Measurements from ENCODE around the gene SMARCD2.
"Not testable (repeated sequence)": the region's sequence is repeated elsewhere in the genome, so short reads cannot be mapped to it uniquely, and the experiment has no call there.

SMARCD2 gene

GRCh38 chr17:63870292-63870665 is 27.8 kb upstream of the SMARCD2 start:
- peaks cover 40% of the 10 kb centered on the region for H3K27me3 Mint-ChIP-seq
- not testable (repeated sequence) for H3K4me1 Mint-ChIP-seq, H3K27ac Mint-ChIP-seq, H3K9me3 Mint-ChIP-seq, H3K36me3 Mint-ChIP-seq, H3K4me3 Mint-ChIP-seq, DNase-seq
- CTCF ChIA-PET, result interaction anchor here (1.3 kb wide), 1 partner anchor 13 kb away, joined by 4 read pairs; no protein-coding TSS in a partner anchor

GRCh38 chr17:63869491-63870291 is 27.2 kb upstream of the SMARCD2 start:
- not testable (repeated sequence) for H3K4me1 Mint-ChIP-seq, H3K27ac Mint-ChIP-seq, H3K9me3 Mint-ChIP-seq, DNase-seq, H3K36me3 Mint-ChIP-seq, H3K4me3 Mint-ChIP-seq
- peaks cover 34% of the 10 kb centered on the region for H3K27me3 Mint-ChIP-seq
- CTCF ChIA-PET, result interaction anchor here (1.3 kb wide), 1 partner anchor 13 kb away, joined by 4 read pairs; no protein-coding TSS in a partner anchor

GRCh38 chr17:63866625-63867024 is 24.1 kb upstream of the SMARCD2 start:
- peaks cover 41% of the 10 kb centered on the region for H3K27me3 Mint-ChIP-seq
- not testable (repeated sequence) for H3K4me3 Mint-ChIP-seq, H3K9me3 Mint-ChIP-seq, H3K27ac Mint-ChIP-seq, H3K36me3 Mint-ChIP-seq, DNase-seq, H3K4me1 Mint-ChIP-seq
- CTCF ChIA-PET, result interaction anchor here (0.7 to 2.9 kb wide), 13 partner anchors 10 to 441 kb away, joined by 3 to 18 read pairs (median 4); no protein-coding TSS in a partner anchor

- no peaks in the 10 kb centered on the region for H3K36me3 Mint-ChIP-seq
- H3K4me1 Mint-ChIP-seq, result no peaks in the 10 kb centered on the region
- DNase-seq, result no peak
- peaks cover 68% of the 10 kb centered on the region for H3K27me3 Mint-ChIP-seq
- no peaks in the 10 kb centered on the region for H3K9me3 Mint-ChIP-seq
- H3K4me3 Mint-ChIP-seq, result no peak overlapping the region
- CTCF ChIA-PET, result interaction anchor here (0.6 to 5.3 kb wide), 5 partner anchors 11 to 87 kb away, joined by 3 to 28 read pairs (median 8); partner anchors contain the start of gene GH2
- no peak overlapping the region for H3K27ac Mint-ChIP-seq
Observed at GRCh38 chr17:63859257-63859656, 16.8 kb upstream of the SMARCD2 start.

GRCh38 chr17:63856425-63856824 is 13.9 kb upstream of the SMARCD2 start:
- not testable (repeated sequence) for H3K4me1 Mint-ChIP-seq, H3K36me3 Mint-ChIP-seq, H3K27ac Mint-ChIP-seq, DNase-seq, H3K9me3 Mint-ChIP-seq, H3K4me3 Mint-ChIP-seq
- CTCF ChIA-PET, result interaction anchor here (1.3 kb wide), 1 partner anchor 9 kb away, joined by 4 read pairs; no protein-coding TSS in a partner anchor
- peaks cover 70% of the 10 kb centered on the region for H3K27me3 Mint-ChIP-seq

- DNase-seq, result no peak
- Mint-ChIP-seq H3K9me3 (no peaks in the 10 kb centered on the region), H3K4me3 (no peak overlapping the region), H3K27ac (no peak overlapping the region), H3K4me1 (no peaks in the 10 kb centered on the region), H3K36me3 (no peaks in the 10 kb centered on the region), H3K27me3 (peaks cover 66% of the 10 kb centered on the region)
- CTCF ChIA-PET, result interaction anchor here (1.8 kb wide), 1 partner anchor 10 kb away, joined by 11 read pairs; no protein-coding TSS in a partner anchor
Observed at GRCh38 chr17:63855185-63855584, 12.7 kb upstream of the SMARCD2 start.

GRCh38 chr17:63854709-63855108 is 12.2 kb upstream of the SMARCD2 start:
- Mint-ChIP-seq H3K27me3 (peaks cover 66% of the 10 kb centered on the region), H3K36me3 (no peaks in the 10 kb centered on the region), H3K4me1 (peaks cover 2% of the 10 kb centered on the region), H3K27ac (no peak overlapping the region), H3K9me3 (no peaks in the 10 kb centered on the region), H3K4me3 (no peak overlapping the region)
- CTCF ChIA-PET, result interaction anchor here (0.5 to 1.8 kb wide), 2 partner anchors 11 to 174 kb away, joined by 4 to 11 read pairs; no protein-coding TSS in a partner anchor
- DNase-seq, result no peak

GRCh38 chr17:63853260-63853659 is 10.8 kb upstream of the SMARCD2 start:
- Mint-ChIP-seq H3K27ac (no peak overlapping the region), H3K4me1 (peaks cover 14% of the 10 kb centered on the region), H3K27me3 (peaks cover 64% of the 10 kb centered on the region), H3K4me3 (no peak overlapping the region), H3K36me3 (peaks cover 3% of the 10 kb centered on the region), H3K9me3 (peaks cover 4% of the 10 kb centered on the region)
- DNase-seq, result no peak
- CTCF ChIA-PET, result no interaction called here

- Mint-ChIP-seq H3K4me1 (peaks cover 21% of the 10 kb centered on the region), H3K27me3 (peaks cover 51% of the 10 kb centered on the region), H3K27ac (no peak overlapping the region), H3K9me3 (peaks cover 10% of the 10 kb centered on the region), H3K36me3 (peaks cover 10% of the 10 kb centered on the region), H3K4me3 (no peak overlapping the region)
- DNase-seq, result no peak
- CTCF ChIA-PET, result no interaction called here
Observed at GRCh38 chr17:63850401-63850800, 7.9 kb upstream of the SMARCD2 start.

GRCh38 chr17:63848834-63849689 is 6.6 kb upstream of the SMARCD2 start:
- Mint-ChIP-seq H3K4me3 (peak overlapping the region; percentile 71), H3K4me1 (peaks cover 30% of the 10 kb centered on the region), H3K27ac (peak overlapping the region; percentile 93), H3K9me3 (peaks cover 10% of the 10 kb centered on the region), H3K36me3 (peaks cover 10% of the 10 kb centered on the region), H3K27me3 (peaks cover 41% of the 10 kb centered on the region)
- DNase-seq, result peak; percentile 96
- CTCF ChIA-PET, result interaction anchor here (0.7 to 3.2 kb wide), 8 partner anchors 11 to 101 kb away, joined by 3 to 28 read pairs (median 4); partner anchors contain the start of genes CCDC47 and GH2

GRCh38 chr17:63847525-63848249 is 5.2 kb upstream of the SMARCD2 start:
- H3K4me1 Mint-ChIP-seq, result peaks cover 41% of the 10 kb centered on the region
- peak overlapping the region; percentile 44 for H3K4me3 Mint-ChIP-seq
- H3K36me3 Mint-ChIP-seq, result peaks cover 10% of the 10 kb centered on the region
- peak overlapping the region; percentile 93 for H3K27ac Mint-ChIP-seq
- peaks cover 10% of the 10 kb centered on the region for H3K9me3 Mint-ChIP-seq
- H3K27me3 Mint-ChIP-seq, result peaks cover 34% of the 10 kb centered on the region
- CTCF ChIA-PET, result interaction anchor here (1.5 to 3.2 kb wide), 4 partner anchors 12 to 34 kb away, joined by 3 to 28 read pairs (median 12); partner anchors contain the start of gene GH2
- DNase-seq, result no peak

GRCh38 chr17:63845509-63845908 is 3.0 kb upstream of the SMARCD2 start:
- H3K4me3 Mint-ChIP-seq, result no peak overlapping the region
- no peak for DNase-seq
- H3K9me3 Mint-ChIP-seq, result peaks cover 10% of the 10 kb centered on the region
- peaks cover 17% of the 10 kb centered on the region for H3K36me3 Mint-ChIP-seq
- H3K27ac Mint-ChIP-seq, result no peak overlapping the region
- H3K27me3 Mint-ChIP-seq, result peaks cover 21% of the 10 kb centered on the region
- CTCF ChIA-PET, result interaction anchor here (2.1 kb wide), 1 partner anchor 11 kb away, joined by 5 read pairs; no protein-coding TSS in a partner anchor
- peaks cover 49% of the 10 kb centered on the region for H3K4me1 Mint-ChIP-seq

GRCh38 chr17:63843910-63844677 is 1.6 kb upstream of the SMARCD2 start:
- Mint-ChIP-seq H3K4me3 (peak overlapping the region; percentile 84), H3K27me3 (peaks cover 8% of the 10 kb centered on the region), H3K36me3 (peaks cover 20% of the 10 kb centered on the region), H3K9me3 (peaks cover 10% of the 10 kb centered on the region), H3K4me1 (peaks cover 56% of the 10 kb centered on the region), H3K27ac (peak overlapping the region; percentile 98)
- no peak for DNase-seq
- CTCF ChIA-PET, result interaction anchor here (1.4 to 2.1 kb wide), 3 partner anchors 10 to 23 kb away, joined by 3 to 7 read pairs (median 5); no protein-coding TSS in a partner anchor
